Activated CD4-positive, alpha-beta T cell treated with anti-CD3 and anti-CD28 coated beads, Interleukin-2, amount 10 ng/mL, durations not matched to agents 24 days and 14 days (primary cell): Measurements from ENCODE around the gene EPHA8. TPM values are rescaled to one million over a fixed set of nuclear protein-coding genes. Genes with fewer than 3 reads are reported as not detected.

Source experiments
- DNase-seq: peaks from one replicate; pipeline ENCODE4 v3.0.0; 2022
- H3K27ac Mint-ChIP-seq: one replicate; pipeline ENCODE4 v1.8.0; 2022; ENCODE audit warnings: mild to moderate bottlenecking, mixed read lengths
- H3K27me3 Mint-ChIP-seq: one replicate; pipeline ENCODE4 v1.8.0; 2022; ENCODE audit warnings: mixed read lengths
- H3K36me3 Mint-ChIP-seq: one replicate; pipeline ENCODE4 v1.8.0; 2022; ENCODE audit warnings: low read depth, mild to moderate bottlenecking, mixed read lengths
- H3K4me1 Mint-ChIP-seq: one replicate; pipeline ENCODE4 v1.8.0; 2021; ENCODE audit warnings: mixed read lengths
- H3K4me3 Mint-ChIP-seq: one replicate; pipeline ENCODE4 v1.8.0; 2022; ENCODE audit warnings: mild to moderate bottlenecking, moderate library complexity, mixed read lengths
- H3K9me3 Mint-ChIP-seq: one replicate; pipeline ENCODE4 v1.8.0; 2021; ENCODE audit warnings: mixed read lengths
- intact Hi-C: fragments of 100-400 bp; cut with micrococcal nuclease; formaldehyde crosslinking; loops from one replicate; pipeline ENCODE4 v1.15.1; 2023
- total RNA-seq: library from RNA; stranded (reverse); gene quantifications from 2 replicates; pipeline ENCODE4 v1.2.3, GENCODE V29; 2022

Gene EPHA8
- total RNA-seq, 1 donor from 2014 or later, result not detected

- H3K4me3 Mint-ChIP-seq, result no peak overlapping the region
- H3K27me3 Mint-ChIP-seq, result no peaks in the 10 kb centered on the region
- DNase-seq, result no peak
- H3K4me1 Mint-ChIP-seq, result no peaks in the 10 kb centered on the region
- H3K27ac Mint-ChIP-seq, result no peak overlapping the region
- intact Hi-C loops, result no loop called here
- no peaks in the 10 kb centered on the region for H3K9me3 Mint-ChIP-seq
- H3K36me3 Mint-ChIP-seq, result peaks cover 18% of the 10 kb centered on the region
These were observed 35.6 kb upstream of the EPHA8 start for GRCh38 chr1:22527555-22528296.

- Mint-ChIP-seq H3K36me3 (peaks cover 19% of the 10 kb centered on the region), H3K27ac (no peak overlapping the region), H3K4me3 (no peak overlapping the region), H3K9me3 (no peaks in the 10 kb centered on the region), H3K27me3 (no peaks in the 10 kb centered on the region), H3K4me1 (no peaks in the 10 kb centered on the region)
- intact Hi-C loops, result no loop called here
- no peak for DNase-seq
These were observed 34.8 kb upstream of the EPHA8 start for GRCh38 chr1:22528451-22528850.

GRCh38 chr1:22529901-22530621 is 33.2 kb upstream of the EPHA8 start:
- Mint-ChIP-seq H3K27ac (no peak overlapping the region), H3K9me3 (no peaks in the 10 kb centered on the region), H3K4me1 (no peaks in the 10 kb centered on the region), H3K4me3 (no peak overlapping the region), H3K36me3 (peaks cover 12% of the 10 kb centered on the region), H3K27me3 (no peaks in the 10 kb centered on the region)
- DNase-seq, result no peak
- intact Hi-C loops, result no loop called here

- Mint-ChIP-seq H3K9me3 (no peaks in the 10 kb centered on the region), H3K27me3 (no peaks in the 10 kb centered on the region), H3K36me3 (peaks cover 8% of the 10 kb centered on the region), H3K4me1 (no peaks in the 10 kb centered on the region), H3K27ac (no peak overlapping the region), H3K4me3 (no peak overlapping the region)
- DNase-seq, result no peak
- intact Hi-C loops, result no loop called here
These were observed 32.6 kb upstream of the EPHA8 start for GRCh38 chr1:22530715-22531114.

GRCh38 chr1:22531251-22531650 is 32.0 kb upstream of the EPHA8 start:
- Mint-ChIP-seq H3K4me1 (no peaks in the 10 kb centered on the region), H3K27me3 (no peaks in the 10 kb centered on the region), H3K4me3 (no peak overlapping the region), H3K27ac (no peak overlapping the region), H3K9me3 (no peaks in the 10 kb centered on the region), H3K36me3 (peaks cover 8% of the 10 kb centered on the region)
- no peak for DNase-seq
- intact Hi-C loops, result no loop called here

- H3K4me3 Mint-ChIP-seq, result no peak overlapping the region
- H3K27ac Mint-ChIP-seq, result no peak overlapping the region
- no peaks in the 10 kb centered on the region for H3K9me3 Mint-ChIP-seq
- peaks cover 5% of the 10 kb centered on the region for H3K36me3 Mint-ChIP-seq
- DNase-seq, result no peak
- no peaks in the 10 kb centered on the region for H3K4me1 Mint-ChIP-seq
- no peaks in the 10 kb centered on the region for H3K27me3 Mint-ChIP-seq
- intact Hi-C loops, result no loop called here
These were observed 29.9 kb upstream of the EPHA8 start for GRCh38 chr1:22533244-22533895.

GRCh38 chr1:22534951-22535350 is 28.3 kb upstream of the EPHA8 start:
- peaks cover 5% of the 10 kb centered on the region for H3K36me3 Mint-ChIP-seq
- peaks cover 6% of the 10 kb centered on the region for H3K4me1 Mint-ChIP-seq
- no peaks in the 10 kb centered on the region for H3K27me3 Mint-ChIP-seq
- DNase-seq, result no peak
- H3K9me3 Mint-ChIP-seq, result no peaks in the 10 kb centered on the region
- H3K4me3 Mint-ChIP-seq, result no peak overlapping the region
- H3K27ac Mint-ChIP-seq, result no peak overlapping the region
- intact Hi-C loops, result no loop called here

GRCh38 chr1:22535399-22535798 is 27.9 kb upstream of the EPHA8 start:
- no peak overlapping the region for H3K4me3 Mint-ChIP-seq

GRCh38 chr1:22536506-22536905 is 26.8 kb upstream of the EPHA8 start:
- Mint-ChIP-seq H3K4me1 (peaks cover 6% of the 10 kb centered on the region), H3K27me3 (no peaks in the 10 kb centered on the region), H3K36me3 (peaks cover 5% of the 10 kb centered on the region), H3K27ac (no peak overlapping the region), H3K9me3 (no peaks in the 10 kb centered on the region), H3K4me3 (no peak overlapping the region)
- DNase-seq, result no peak
- intact Hi-C loops, result no loop called here

More at GRCh38 chr1:22535399-22535798, 27.9 kb upstream of the EPHA8 start:
- H3K9me3 Mint-ChIP-seq, result no peaks in the 10 kb centered on the region
- no peak overlapping the region for H3K27ac Mint-ChIP-seq
- intact Hi-C loops, result no loop called here
- H3K4me1 Mint-ChIP-seq, result peaks cover 6% of the 10 kb centered on the region
- H3K36me3 Mint-ChIP-seq, result peaks cover 5% of the 10 kb centered on the region
- H3K27me3 Mint-ChIP-seq, result no peaks in the 10 kb centered on the region
- DNase-seq, result no peak

GRCh38 chr1:22537441-22538139 is 25.7 kb upstream of the EPHA8 start:
- H3K27me3 Mint-ChIP-seq, result no peaks in the 10 kb centered on the region
- H3K4me3 Mint-ChIP-seq, result no peak overlapping the region
- no peak overlapping the region for H3K27ac Mint-ChIP-seq
- DNase-seq, result no peak
- H3K4me1 Mint-ChIP-seq, result peaks cover 6% of the 10 kb centered on the region
- H3K36me3 Mint-ChIP-seq, result peaks cover 5% of the 10 kb centered on the region
- H3K9me3 Mint-ChIP-seq, result no peaks in the 10 kb centered on the region
- intact Hi-C loops, result no loop called here

- H3K4me1 Mint-ChIP-seq, result peaks cover 6% of the 10 kb centered on the region
- no peak overlapping the region for H3K4me3 Mint-ChIP-seq
These were observed 23.7 kb upstream of the EPHA8 start for GRCh38 chr1:22539510-22540118.

GRCh38 chr1:22540337-22540736 is 23.0 kb upstream of the EPHA8 start:
- Mint-ChIP-seq H3K9me3 (no peaks in the 10 kb centered on the region), H3K27me3 (no peaks in the 10 kb centered on the region), H3K36me3 (no peaks in the 10 kb centered on the region), H3K27ac (no peak overlapping the region), H3K4me1 (peaks cover 6% of the 10 kb centered on the region), H3K4me3 (no peak overlapping the region)
- intact Hi-C loops, result no loop called here
- DNase-seq, result no peak

More at GRCh38 chr1:22539510-22540118, 23.7 kb upstream of the EPHA8 start:
- Mint-ChIP-seq H3K27ac (no peak overlapping the region), H3K9me3 (no peaks in the 10 kb centered on the region), H3K36me3 (no peaks in the 10 kb centered on the region), H3K27me3 (no peaks in the 10 kb centered on the region)
- DNase-seq, result no peak
- intact Hi-C loops, result no loop called here

- no peaks in the 10 kb centered on the region for H3K36me3 Mint-ChIP-seq
- H3K27me3 Mint-ChIP-seq, result peaks cover 12% of the 10 kb centered on the region
- DNase-seq, result no peak
- H3K27ac Mint-ChIP-seq, result no peak overlapping the region
- H3K4me1 Mint-ChIP-seq, result peaks cover 6% of the 10 kb centered on the region
- no peaks in the 10 kb centered on the region for H3K9me3 Mint-ChIP-seq
- intact Hi-C loops, result no loop called here
- no peak overlapping the region for H3K4me3 Mint-ChIP-seq
These were observed 20.4 kb upstream of the EPHA8 start for GRCh38 chr1:22542886-22543285.
